Measurements from ENCODE around the gene DUSP7. TPM values are rescaled to one million over a fixed set of nuclear protein-coding genes. Genes with fewer than 3 reads are reported as not detected.

Gene DUSP7
- total RNA-seq, 1 experiment from 2014 or later: 18.8 TPM

DNA sequence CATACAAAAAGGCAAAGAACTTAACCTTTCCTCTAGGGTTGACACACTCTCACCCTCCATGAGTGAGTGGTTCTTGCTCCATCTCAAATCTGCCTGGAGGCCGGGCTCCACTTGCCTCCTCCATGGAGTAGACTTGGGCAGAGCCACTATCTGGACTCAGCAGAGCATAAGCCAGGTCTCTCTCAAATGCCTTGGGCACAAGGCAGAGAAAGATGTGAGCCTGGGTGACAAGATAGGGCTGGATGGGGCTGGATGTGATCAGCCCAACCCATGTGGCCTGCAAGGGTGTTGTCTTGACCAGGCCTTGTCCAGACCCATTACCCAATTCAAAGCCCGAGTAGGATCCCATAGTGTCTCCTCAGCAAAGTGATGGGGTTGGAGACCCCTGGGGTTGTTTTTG is 56.5 kb downstream of the DUSP7 start:
- TF ChIP-seq ESRRA (CRISPR knock-in tag; IDR thresholded peaks at IDR 0.05; ENCODE audit: borderline replicate concordance) (no peak), E2F4 (CRISPR knock-in tag; IDR thresholded peaks at IDR 0.05; ENCODE audit: borderline replicate concordance, low read depth) (no peak), ZBTB21 (CRISPR knock-in tag; IDR thresholded peaks at IDR 0.05; ENCODE audit: borderline replicate concordance) (no peak), SMAD4 (CRISPR knock-in tag; IDR thresholded peaks at IDR 0.05) (no peak), CDX4 (CRISPR knock-in tag; IDR thresholded peaks at IDR 0.05; ENCODE audit: borderline replicate concordance) (no peak), MAX (CRISPR knock-in tag; IDR thresholded peaks at IDR 0.05) (no peak), NFE2L1 (CRISPR knock-in tag; IDR thresholded peaks at IDR 0.05) (no peak), CREM (CRISPR knock-in tag; IDR thresholded peaks at IDR 0.05) (no peak)
- TF ChIP-seq, protein P1, sequence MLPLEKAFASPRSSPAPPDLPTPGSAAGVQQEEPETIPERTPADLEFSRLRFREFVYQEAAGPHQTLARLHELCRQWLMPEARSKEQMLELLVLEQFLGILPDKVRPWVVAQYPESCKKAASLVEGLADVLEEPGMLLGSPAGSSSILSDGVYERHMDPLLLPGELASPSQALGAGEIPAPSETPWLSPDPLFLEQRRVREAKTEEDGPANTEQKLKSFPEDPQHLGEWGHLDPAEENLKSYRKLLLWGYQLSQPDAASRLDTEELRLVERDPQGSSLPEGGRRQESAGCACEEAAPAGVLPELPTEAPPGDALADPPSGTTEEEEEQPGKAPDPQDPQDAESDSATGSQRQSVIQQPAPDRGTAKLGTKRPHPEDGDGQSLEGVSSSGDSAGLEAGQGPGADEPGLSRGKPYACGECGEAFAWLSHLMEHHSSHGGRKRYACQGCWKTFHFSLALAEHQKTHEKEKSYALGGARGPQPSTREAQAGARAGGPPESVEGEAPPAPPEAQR (CRISPR knock-in tag; IDR thresholded peaks at IDR 0.05): no peak
- TF ChIP-seq, protein P2, sequence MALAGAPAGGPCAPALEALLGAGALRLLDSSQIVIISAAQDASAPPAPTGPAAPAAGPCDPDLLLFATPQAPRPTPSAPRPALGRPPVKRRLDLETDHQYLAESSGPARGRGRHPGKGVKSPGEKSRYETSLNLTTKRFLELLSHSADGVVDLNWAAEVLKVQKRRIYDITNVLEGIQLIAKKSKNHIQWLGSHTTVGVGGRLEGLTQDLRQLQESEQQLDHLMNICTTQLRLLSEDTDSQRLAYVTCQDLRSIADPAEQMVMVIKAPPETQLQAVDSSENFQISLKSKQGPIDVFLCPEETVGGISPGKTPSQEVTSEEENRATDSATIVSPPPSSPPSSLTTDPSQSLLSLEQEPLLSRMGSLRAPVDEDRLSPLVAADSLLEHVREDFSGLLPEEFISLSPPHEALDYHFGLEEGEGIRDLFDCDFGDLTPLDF (CRISPR knock-in tag; IDR thresholded peaks at IDR 0.05): no peak
- no peaks in the 10 kb centered on the region for H3K9me3 Mint-ChIP-seq

More for the DNA sequence above, 56.5 kb downstream of the DUSP7 start:
- Mint-ChIP-seq H3K4me3 (no peak overlapping the region), H3K27ac (peak overlapping the region; percentile 34), H3K27me3 (ENCODE audit: low read depth) (no peaks in the 10 kb centered on the region), H3K36me3 (peaks cover 9% of the 10 kb centered on the region), H3K4me1 (peaks cover 32% of the 10 kb centered on the region)
- ChIA-PET CTCF (interaction anchor here (8.5 kb wide), 1 partner anchor 55 kb away, joined by 382 read pairs; the partner anchor contains the start of gene DUSP7), POLR2A (no interaction called here)
- no peak for DNase-seq (ENCODE audit: low spot score)
- no peak for ATAC-seq

Other genes starting within 250 kb of the DUSP7 start
- gene IQCF2, start 195.0 kb downstream of the DUSP7 start, total RNA-seq (2021): not detected in 3 replicates
- gene IQCF5, start 181.0 kb downstream of the DUSP7 start, total RNA-seq (2021): not detected in 3 replicates
- gene IQCF1, start 153.2 kb downstream of the DUSP7 start, total RNA-seq (2021): not detected in 3 replicates
- 47.0 to 49.9 TPM (median 49.4 TPM) in 3 replicates for gene RRP9, start 114.7 kb downstream of the DUSP7 start, total RNA-seq (2021)
- 2.8 to 2.9 TPM (median 2.8 TPM) in 3 replicates for gene PARP3, start 114.2 kb downstream of the DUSP7 start, total RNA-seq (2021)
- gene GPR62, start 101.2 kb downstream of the DUSP7 start, total RNA-seq (2021): 0.24 to 0.55 TPM (median 0.46 TPM) in 3 replicates
- gene PCBP4, start 89.1 kb downstream of the DUSP7 start, total RNA-seq (2021): 28.7 to 31.6 TPM (median 30.6 TPM) in 3 replicates
- 11.8 to 12.6 TPM (median 12.3 TPM) in 3 replicates for gene ABHD14B, start 82.5 kb downstream of the DUSP7 start, total RNA-seq (2021)
- 3.8 to 5.9 TPM (median 4.5 TPM) in 3 replicates for gene ABHD14A, start 81.5 kb downstream of the DUSP7 start, total RNA-seq (2021)
- gene ACY1, start 73.0 kb downstream of the DUSP7 start, total RNA-seq (2021): 53.8 to 66.3 TPM (median 61.6 TPM) in 3 replicates
- gene RPL29, start 60.7 kb downstream of the DUSP7 start, total RNA-seq (2021): 1,343 to 1,592 TPM (median 1,542 TPM) in 3 replicates
- gene POC1A, start 97.9 kb upstream of the DUSP7 start, total RNA-seq (2021): 31.3 to 36.2 TPM (median 34.9 TPM) in 3 replicates
- 39.1 to 43.0 TPM (median 39.4 TPM) in 3 replicates for gene ALAS1, start 141.6 kb upstream of the DUSP7 start, total RNA-seq (2021)
- gene TLR9, start 169.1 kb upstream of the DUSP7 start, total RNA-seq (2021): not detected in 3 replicates
- 60.8 to 71.1 TPM (median 66.3 TPM) in 3 replicates for gene TWF2, start 182.6 kb upstream of the DUSP7 start, total RNA-seq (2021)
- 5.1 to 7.0 TPM (median 6.0 TPM) in 3 replicates for gene PPM1M, start 189.2 kb upstream of the DUSP7 start, total RNA-seq (2021)
- gene WDR82, start 222.1 kb upstream of the DUSP7 start, total RNA-seq (2021): 64.6 to 69.7 TPM (median 64.9 TPM) in 3 replicates
- 5.8 to 8.7 TPM (median 6.2 TPM) in 3 replicates for gene GLYCTK, start 231.3 kb upstream of the DUSP7 start, total RNA-seq (2021)

Data from WTC11 (cell line).